HFF-Myc (cell line): Measurements from ENCODE around the gene GANC.

Experiments
- DNase-seq: peaks from one replicate; pipeline ENCODE4 v3.0.0-alpha.2; 2011; ENCODE audit warnings: low read depth; ENCODE audit errors: extremely low read depth
- H3K4me3 ChIP-seq: replicated peaks from 2 replicates; pipeline ENCODE4 v1.5.1; 2011; ENCODE audit warnings: low read depth, mild to moderate bottlenecking, control low read depth, low read length
- CTCF ChIP-seq: IDR thresholded peaks from 2 replicates; pipeline ENCODE4 v1.5.1; 2012; ENCODE audit warnings: mild to moderate bottlenecking, low read depth, low read length, control low read depth; ENCODE audit errors: missing control alignments

Gene GANC

GRCh38 chr15:42273900-42274701 lies 1.1 kb downstream of the GANC start:
- TF ChIP-seq CTCF, result no peak
- no peak for DNase-seq
- H3K4me3 ChIP-seq, result peak overlapping the region; percentile 78

GRCh38 chr15:42274702-42274989 lies 1.6 kb downstream of the GANC start:
- peak overlapping the region; percentile 78 for H3K4me3 ChIP-seq
- TF ChIP-seq CTCF, result no peak
- no peak for DNase-seq

- no peak for TF ChIP-seq CTCF
- no peak for DNase-seq
- peak overlapping the region; percentile 78 for H3K4me3 ChIP-seq
These were observed 2.9 kb downstream of the GANC start for GRCh38 chr15:42275780-42276391.

GRCh38 chr15:42276762-42277161 lies 3.8 kb downstream of the GANC start:
- DNase-seq, result no peak

GRCh38 chr15:42279234-42279723 lies 6.3 kb downstream of the GANC start:
- H3K4me3 ChIP-seq, result no peak overlapping the region
- DNase-seq, result no peak
- TF ChIP-seq CTCF, result no peak

More at GRCh38 chr15:42276762-42277161, 3.8 kb downstream of the GANC start:
- no peak overlapping the region for H3K4me3 ChIP-seq
- no peak for TF ChIP-seq CTCF

GRCh38 chr15:42282344-42282743 lies 9.3 kb downstream of the GANC start:
- H3K4me3 ChIP-seq, result no peak overlapping the region
- TF ChIP-seq CTCF, result no peak
- no peak for DNase-seq
